Retinal pigment epithelial cell (primary cell): ENCODE results near the gene NDST1.

Experiments used
- DNase-seq: peaks from one replicate; pipeline ENCODE4 v3.0.0-alpha.2; 2010; ENCODE audit warnings: low read depth
- H3K4me3 ChIP-seq: 2 replicates; pipeline ENCODE4 v1.5.1; 2011; ENCODE audit warnings: mild to moderate bottlenecking, low read length, control low read depth, moderate library complexity
- CTCF ChIP-seq: conservative IDR thresholded peaks from 2 replicates; pipeline ENCODE4 v1.5.1; 2011; ENCODE audit warnings: low read depth, low read length, control low read depth, inconsistent platforms

NDST1 gene

GRCh38 chr5:150542933-150543445 is 35.1 kb downstream of the NDST1 start:
- TF ChIP-seq CTCF, result no peak
- no peak overlapping the region for H3K4me3 ChIP-seq
- DNase-seq, result no peak

- DNase-seq, result no peak
- no peak overlapping the region for H3K4me3 ChIP-seq
- TF ChIP-seq CTCF, result peak; percentile 94
Measured at GRCh38 chr5:150544611-150545219, 36.8 kb downstream of the NDST1 start.

- no peak overlapping the region for H3K4me3 ChIP-seq
- no peak for DNase-seq
- TF ChIP-seq CTCF, result no peak
Measured at GRCh38 chr5:150545246-150545645, 37.3 kb downstream of the NDST1 start.

GRCh38 chr5:150548123-150548522 is 40.2 kb downstream of the NDST1 start:
- no peak for TF ChIP-seq CTCF
- DNase-seq, result no peak
- H3K4me3 ChIP-seq, result no peak overlapping the region

GRCh38 chr5:150549735-150550134 is 41.8 kb downstream of the NDST1 start:
- H3K4me3 ChIP-seq, result no peak overlapping the region
- no peak for TF ChIP-seq CTCF
- DNase-seq, result no peak

- H3K4me3 ChIP-seq, result no peak overlapping the region
- no peak for TF ChIP-seq CTCF
- no peak for DNase-seq
Measured at GRCh38 chr5:150550286-150550685, 42.4 kb downstream of the NDST1 start.

- no peak for TF ChIP-seq CTCF
- DNase-seq, result no peak
- H3K4me3 ChIP-seq, result no peak overlapping the region
Measured at GRCh38 chr5:150551066-150551465, 43.1 kb downstream of the NDST1 start.
